CD4-positive, alpha-beta T cell (primary cell): ENCODE results near the gene TDRKH. TPM values are rescaled to one million over a fixed set of nuclear protein-coding genes. Genes with fewer than 3 reads are reported as not detected.

Source experiments
- ATAC-seq: fragments of 200-7000 bp; cut with Tn5 transposase; one replicate; pipeline ENCODE4 v1.10.0; 2022; ENCODE audit warnings: mild to moderate bottlenecking; ENCODE audit not compliant: poor library complexity
- CTCF ChIA-PET: fragments of 350-600 bp; sonication (Branson Sonifier 250); formaldehyde crosslinking; loops from one replicate; lab custom pipeline; 2021; ENCODE audit warnings: antibody characterized with exemption, inconsistent platforms; lab: Charles Lee
- POLR2A ChIA-PET: fragments of 350-600 bp; sonication (Branson Sonifier 250); formaldehyde crosslinking; loops from one replicate; lab custom pipeline; 2021; ENCODE audit warnings: antibody characterized with exemption, inconsistent platforms; lab: Charles Lee
- DNase-seq, 14 experiments: peaks; one replicate each; pipeline ENCODE4 v3.0.0-alpha.2; 2013 to 2020; ENCODE audit warnings: mixed read lengths in 2 of 14
- H3K27ac ChIP-seq, 2 donors: one replicate each; pipeline versions ENCODE4 v1.5.1 to v1.7.0; 2013; ENCODE audit warnings: low read length in 2 of 2, low read depth in 1 of 2, mild to moderate bottlenecking in 1 of 2
- H3K27me3 ChIP-seq, 2 experiments: 1 replicate in 1 of 2; 2 replicates in 1 of 2; pipeline versions ENCODE4 v1.6.1 to v1.7.0; 2013; ENCODE audit warnings: low read length in 2 of 2, control low read depth in 1 of 2, mild to moderate bottlenecking in 1 of 2, moderate library complexity in 1 of 2; ENCODE audit not compliant: insufficient read depth in 2 of 2, control insufficient read depth in 1 of 2
- H3K36me3 ChIP-seq: one replicate; pipeline ENCODE4 v1.6.1; 2013; ENCODE audit warnings: low read length, control low read depth; ENCODE audit not compliant: insufficient read depth
- H3K4me1 ChIP-seq: one replicate; pipeline ENCODE4 v1.6.1; 2013; ENCODE audit warnings: low read length, control low read depth; ENCODE audit not compliant: insufficient read depth
- H3K4me3 ChIP-seq: one replicate; pipeline ENCODE4 v1.5.1; 2013; ENCODE audit warnings: mild to moderate bottlenecking, low read length, moderate library complexity
- H3K9me3 ChIP-seq, 2 experiments: 1 replicate in 1 of 2; 2 replicates in 1 of 2; pipeline versions ENCODE4 v1.6.1 to v1.7.0; 2013; ENCODE audit warnings: low read length in 2 of 2, mild to moderate bottlenecking in 2 of 2, control low read depth in 1 of 2, moderate library complexity in 1 of 2; ENCODE audit not compliant: control insufficient read depth in 1 of 2, insufficient read depth in 1 of 2
- H3K27ac Mint-ChIP-seq: one replicate; pipeline ENCODE4 v1.8.0; 2020; ENCODE audit warnings: mixed read lengths
- H3K27me3 Mint-ChIP-seq: one replicate; pipeline ENCODE4 v1.8.0; 2021; ENCODE audit warnings: mixed read lengths
- H3K36me3 Mint-ChIP-seq: one replicate; pipeline ENCODE4 v1.8.0; 2021; ENCODE audit warnings: low read depth, mixed read lengths
- H3K4me1 Mint-ChIP-seq: one replicate; pipeline ENCODE4 v1.8.0; 2021; ENCODE audit warnings: low read depth, mixed read lengths
- H3K4me3 Mint-ChIP-seq: one replicate; pipeline ENCODE4 v1.8.0; 2020; ENCODE audit warnings: mild to moderate bottlenecking, mixed read lengths
- H3K9me3 Mint-ChIP-seq: one replicate; pipeline ENCODE4 v1.8.0; 2020; ENCODE audit warnings: mixed read lengths
- CTCF ChIP-seq: fragments of 200-600 bp; IDR thresholded peaks from one replicate; pipeline ENCODE4 v1.8.0; 2022; ENCODE audit warnings: antibody characterized with exemption, mild to moderate bottlenecking
- intact Hi-C, 2 experiments: fragments of 100-400 bp; cut with DNase I in 1 of 2; cut with micrococcal nuclease in 1 of 2; formaldehyde crosslinking; loops; one replicate each; pipeline versions ENCODE4 v1.15.1 to v1.9.0; 2023 to 2025; cut with DNase I, micrococcal nuclease
- total RNA-seq, 174 experiments: library from RNA in 2 of 174; stranded (reverse) in 2 of 174; gene quantifications; one replicate each; pipeline ENCODE4 v1.2.3 and lab custom pipeline; 2021 to 2026

TDRKH gene
- total RNA-seq, 2 experiments from 2014 or later: 6.1 to 6.4 TPM

GRCh38 chr1:151805066-151805820 is 14.9 kb upstream of the TDRKH start, which contains the start of gene LINGO4:
TSS of gene LINGO4 (minus strand) at chr1:151805419. CDS start at chr1:151802704, 2,715 bp downstream.
- Histone ChIP-seq H3K4me3 (no peak within 1 kb of the TSS), H3K27ac (no peak within 1 kb of the TSS), H3K4me1 (peaks cover 20% of the 10 kb centered on the region), H3K9me3 (no peaks in the 10 kb centered on the region), H3K27me3 (no peaks in the 10 kb centered on the region), H3K36me3 (peaks cover 11% of the 10 kb centered on the region)
- intact Hi-C loops: no loop called here
- no peak within 1 kb of the TSS for H3K4me3 Mint-ChIP-seq
- DNase-seq (no peak), ATAC-seq (no peak)
- H3K27me3 Mint-ChIP-seq: no peaks in the 10 kb centered on the region
- TF ChIP-seq CTCF: no peak
- ChIA-PET POLR2A (no interaction called here), CTCF (no interaction called here)
- H3K36me3 Mint-ChIP-seq: no peaks in the 10 kb centered on the region
- H3K9me3 Mint-ChIP-seq: no peaks in the 10 kb centered on the region
- H3K27ac Mint-ChIP-seq: no peak within 1 kb of the TSS
- H3K4me1 Mint-ChIP-seq: peaks cover 5% of the 10 kb centered on the region

- H3K27ac Mint-ChIP-seq: no peak overlapping the region
- ChIA-PET POLR2A (interaction anchor here (0.7 kb wide), 1 partner anchor 25 kb away, joined by 3 read pairs; no protein-coding TSS in a partner anchor), CTCF (no interaction called here)
These were observed 13.6 kb upstream of the TDRKH start for GRCh38 chr1:151803915-151804314.

GRCh38 chr1:151803164-151803563 is 12.9 kb upstream of the TDRKH start:
- H3K36me3 ChIP-seq: peaks cover 3% of the 10 kb centered on the region
- H3K4me3 Mint-ChIP-seq: no peak overlapping the region
- no peaks in the 10 kb centered on the region for H3K27me3 ChIP-seq
- no peak overlapping the region for H3K27ac ChIP-seq
- TF ChIP-seq CTCF: no peak
- ATAC-seq (no peak), DNase-seq (no peak)
- H3K4me1 ChIP-seq: peaks cover 26% of the 10 kb centered on the region
- no peaks in the 10 kb centered on the region for H3K36me3 Mint-ChIP-seq
- H3K9me3 ChIP-seq: no peaks in the 10 kb centered on the region
- no peak overlapping the region for H3K4me3 ChIP-seq
- H3K27me3 Mint-ChIP-seq: no peaks in the 10 kb centered on the region
- peaks cover 10% of the 10 kb centered on the region for H3K4me1 Mint-ChIP-seq
- no peaks in the 10 kb centered on the region for H3K9me3 Mint-ChIP-seq
- CTCF ChIA-PET: no interaction called here
- intact Hi-C loops: no loop called here
- POLR2A ChIA-PET: interaction anchor here (0.7 kb wide), 1 partner anchor 25 kb away, joined by 3 read pairs; no protein-coding TSS in a partner anchor
- H3K27ac Mint-ChIP-seq: no peak overlapping the region

More at GRCh38 chr1:151803915-151804314, 13.6 kb upstream of the TDRKH start:
- no peaks in the 10 kb centered on the region for H3K36me3 Mint-ChIP-seq
- no peaks in the 10 kb centered on the region for H3K9me3 Mint-ChIP-seq
- TF ChIP-seq CTCF: no peak
- Histone ChIP-seq H3K27ac (no peak overlapping the region), H3K27me3 (no peaks in the 10 kb centered on the region), H3K9me3 (no peaks in the 10 kb centered on the region), H3K4me3 (no peak overlapping the region), H3K4me1 (peaks cover 26% of the 10 kb centered on the region), H3K36me3 (peaks cover 3% of the 10 kb centered on the region)
- H3K4me3 Mint-ChIP-seq: no peak overlapping the region
- peaks cover 10% of the 10 kb centered on the region for H3K4me1 Mint-ChIP-seq
- intact Hi-C loops: no loop called here
- DNase-seq (no peak), ATAC-seq (no peak)
- H3K27me3 Mint-ChIP-seq: no peaks in the 10 kb centered on the region
